OCI-M1 (cell line): ENCODE measurements around the gene SIGLEC10.
"Not testable (repeated sequence)": the region's sequence is repeated elsewhere in the genome, so short reads cannot be mapped to it uniquely, and the experiment has no call there.

Source experiments
- DNase-seq: peaks from one replicate; lab custom pipeline; 2025; lab: John Stamatoyannopoulos, UW

Gene SIGLEC10

GRCh38 chr19:51440052-51440451 lies 22.6 kb upstream of the SIGLEC10 start:
- no peak for DNase-seq

- peak; percentile 39 for DNase-seq
Measured at GRCh38 chr19:51439021-51439465, 21.6 kb upstream of the SIGLEC10 start.

DNA sequence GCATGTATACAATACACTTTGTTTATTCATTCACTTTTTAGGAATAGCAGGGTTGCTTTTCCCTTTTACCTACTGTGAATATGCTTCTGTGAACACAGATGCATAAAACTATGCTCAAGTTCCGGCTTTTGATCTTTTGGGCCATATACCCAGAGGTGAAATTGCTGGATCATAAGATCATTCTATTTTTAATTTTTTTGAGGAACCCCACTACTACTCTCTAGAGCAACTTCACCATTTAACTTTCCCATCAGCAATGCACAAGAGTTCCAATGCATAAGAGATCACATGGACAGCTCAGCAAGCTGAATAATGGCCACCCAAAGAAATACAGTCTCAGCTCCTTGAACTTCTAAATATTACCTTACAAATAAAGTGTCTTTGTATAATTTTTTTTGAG lies 17.0 kb upstream of the SIGLEC10 start:
- no peak for DNase-seq

DNA sequence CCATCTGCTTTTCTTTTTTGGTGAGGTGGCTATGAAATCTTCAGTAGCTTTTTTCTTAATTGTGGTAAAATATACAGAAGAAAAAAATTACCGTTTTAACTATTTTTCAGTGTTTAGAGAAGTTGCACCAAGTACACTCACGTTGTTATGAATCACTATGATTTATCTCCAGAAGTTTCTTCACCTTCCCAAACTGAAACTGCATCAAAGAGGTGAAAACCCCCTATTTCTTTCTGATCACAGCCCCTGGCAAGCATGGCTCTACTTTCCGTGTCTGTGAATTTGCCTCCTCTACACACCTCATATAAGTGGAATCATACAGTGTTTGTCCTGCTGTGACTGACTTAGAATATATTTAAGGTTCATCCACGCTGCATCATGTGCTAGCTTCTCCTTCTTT lies 15.6 kb upstream of the SIGLEC10 start:
- no peak for DNase-seq

DNA sequence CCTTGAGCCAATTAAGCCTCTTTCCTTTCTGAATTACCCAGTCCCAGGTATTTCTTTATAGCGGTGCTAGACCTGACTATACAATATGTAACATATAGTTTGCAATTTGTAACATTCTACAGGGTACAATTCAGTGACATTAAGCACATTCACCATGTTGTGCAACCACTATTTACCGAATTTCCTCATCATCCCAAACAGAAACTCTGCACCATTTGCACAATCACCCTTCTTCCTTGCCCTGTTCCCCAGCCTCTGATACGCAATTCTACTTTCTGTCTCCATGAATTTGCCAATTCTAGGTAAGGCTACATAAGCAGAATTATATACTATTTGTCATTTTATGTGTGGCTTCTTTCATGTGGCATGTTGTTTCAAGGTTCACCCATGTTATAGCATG lies 13.7 kb upstream of the SIGLEC10 start:
- no peak for DNase-seq

DNA sequence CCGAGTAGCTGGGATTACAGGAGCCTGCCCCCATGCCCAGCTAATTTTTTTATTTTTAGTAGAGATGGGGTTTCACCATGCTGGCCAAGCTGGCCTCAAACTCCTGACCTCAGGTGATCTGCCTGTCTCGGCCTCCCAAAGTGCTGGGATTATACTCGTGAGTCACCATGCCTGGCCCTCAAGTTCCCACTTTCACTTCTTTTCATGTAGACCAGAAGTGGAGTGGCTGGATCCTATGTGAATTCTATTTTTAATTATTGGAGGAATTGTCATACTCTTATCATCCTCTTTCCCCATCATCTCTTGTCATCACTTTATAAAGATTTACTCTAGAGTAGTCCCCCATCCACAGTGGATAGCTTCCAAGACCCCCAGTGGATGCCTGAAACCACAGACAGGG lies 12.8 kb upstream of the SIGLEC10 start:
- DNase-seq, result no peak

DNA sequence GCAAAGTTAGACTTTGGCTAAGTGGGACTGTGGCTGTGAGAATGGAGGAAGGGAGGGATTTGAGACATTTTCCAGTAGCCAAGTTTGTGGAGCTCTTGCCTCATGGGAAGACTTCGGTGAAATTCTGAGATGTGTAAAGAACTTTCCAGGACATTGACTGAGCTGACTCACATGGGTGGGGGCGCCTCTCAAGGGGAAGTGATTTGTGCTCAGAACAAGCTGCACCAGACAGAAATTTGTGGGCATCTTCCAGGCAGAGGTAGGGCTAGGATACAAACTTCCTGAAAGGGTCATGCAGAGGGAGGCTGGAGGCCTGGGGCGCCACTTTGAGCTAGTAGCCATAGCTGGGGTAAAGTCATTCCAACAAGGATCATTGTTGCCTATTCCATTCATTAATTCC lies 9.8 kb upstream of the SIGLEC10 start:
- DNase-seq, result no peak

DNA sequence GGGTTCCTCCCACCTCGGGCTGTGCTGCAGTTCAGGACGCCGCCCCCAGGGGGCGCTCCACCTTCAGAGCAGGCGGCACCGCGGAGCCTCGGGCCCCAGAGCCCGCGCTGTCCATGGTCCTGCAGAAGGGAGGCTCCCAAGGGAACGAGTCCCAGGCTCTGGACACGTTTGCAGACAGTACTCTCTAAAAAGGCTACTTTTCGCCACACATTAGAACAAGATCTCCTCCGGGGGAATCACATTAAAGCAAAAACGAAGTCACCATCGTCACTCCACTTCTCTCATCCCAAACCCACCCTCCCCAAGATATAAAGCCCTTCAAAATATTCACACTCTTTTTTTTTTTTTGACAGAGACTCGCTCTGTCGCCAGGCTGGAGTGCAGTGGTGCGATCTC lies 4.6 kb upstream of the SIGLEC10 start:
- DNase-seq, result peak; percentile 96

DNA sequence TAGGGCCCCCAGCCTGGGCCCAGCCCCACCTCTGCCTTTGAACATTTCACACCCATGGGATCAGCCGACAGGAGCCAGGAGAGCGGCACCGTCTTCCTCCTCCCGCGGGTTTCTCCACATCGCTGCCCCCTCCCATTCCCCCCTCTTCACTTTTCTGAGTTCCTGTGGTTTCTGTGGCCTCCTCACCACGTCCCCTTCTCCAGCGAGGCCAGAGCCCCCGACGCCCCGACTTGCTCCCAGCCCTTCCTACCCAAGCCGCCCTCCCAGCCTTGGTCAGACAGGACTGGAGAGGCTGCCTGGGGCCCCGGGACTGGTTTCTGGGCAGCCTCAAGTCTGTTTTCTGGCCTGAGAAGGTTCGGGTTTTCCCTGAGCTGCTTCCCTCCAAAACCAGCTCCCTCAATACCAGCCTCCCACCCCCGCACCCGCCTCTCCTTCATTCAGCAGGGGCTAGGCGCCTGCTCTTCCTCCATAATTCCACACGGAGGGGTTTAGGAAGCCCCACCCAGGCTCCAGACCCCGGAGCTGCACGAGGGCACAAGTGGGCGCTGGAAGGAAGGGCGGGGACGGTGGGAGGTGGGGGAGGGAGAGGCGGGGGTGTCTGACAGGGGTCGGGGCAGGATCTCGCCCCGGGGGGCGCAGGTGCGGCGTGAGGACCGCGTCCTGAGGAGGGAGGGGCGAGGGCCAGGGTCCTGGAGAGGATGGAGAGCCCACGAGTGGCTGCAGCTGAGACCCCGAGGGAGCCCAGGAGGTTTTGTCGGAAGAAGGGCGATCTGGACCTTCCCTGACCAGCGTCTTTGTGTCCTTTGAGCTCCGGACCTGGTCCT lies 4.0 kb upstream of the SIGLEC10 start:
- DNase-seq, result no peak

- DNase-seq, result not testable (repeated sequence)
Measured at GRCh38 chr19:51420511-51420910, 3.1 kb upstream of the SIGLEC10 start.

DNA sequence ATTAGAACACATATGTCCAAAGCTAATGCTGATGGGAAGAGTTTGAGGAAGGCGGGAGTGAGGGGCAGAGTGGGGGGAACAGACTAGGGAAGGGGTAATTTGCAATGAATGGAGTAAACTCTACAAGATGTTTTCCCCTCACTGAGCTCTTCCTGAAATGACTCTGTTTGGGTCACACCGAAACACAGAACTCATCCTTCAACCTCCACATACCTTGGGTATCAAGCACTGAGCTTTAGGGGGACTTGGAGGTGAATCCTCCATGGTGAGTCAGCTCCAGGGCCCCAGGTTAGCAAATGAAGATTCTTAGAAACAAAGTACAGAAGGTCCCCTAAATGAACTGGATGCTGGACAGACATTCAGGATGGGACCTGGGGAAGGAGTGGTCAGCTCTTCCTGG lies 1.3 kb upstream of the SIGLEC10 start:
- DNase-seq, result no peak

DNA sequence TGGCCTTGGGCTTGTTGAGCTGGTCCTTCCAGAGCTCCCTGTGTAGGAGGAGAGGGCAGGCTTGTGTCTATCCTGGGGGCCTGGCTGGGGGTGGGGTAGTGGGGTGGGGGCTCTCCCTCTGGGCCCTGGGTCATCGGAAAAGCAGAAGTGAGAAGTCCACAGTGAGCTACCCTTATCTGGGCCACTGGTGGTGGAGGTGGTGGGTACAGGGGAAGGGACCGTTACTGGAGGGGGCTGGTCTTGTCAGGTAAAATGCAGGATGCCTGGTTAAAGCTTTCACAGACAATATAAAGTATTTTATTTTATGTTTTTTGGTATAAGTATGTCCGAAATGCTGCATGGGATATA lies 342 bp upstream of the SIGLEC10 start:
- peak; percentile 92 for DNase-seq

DNA sequence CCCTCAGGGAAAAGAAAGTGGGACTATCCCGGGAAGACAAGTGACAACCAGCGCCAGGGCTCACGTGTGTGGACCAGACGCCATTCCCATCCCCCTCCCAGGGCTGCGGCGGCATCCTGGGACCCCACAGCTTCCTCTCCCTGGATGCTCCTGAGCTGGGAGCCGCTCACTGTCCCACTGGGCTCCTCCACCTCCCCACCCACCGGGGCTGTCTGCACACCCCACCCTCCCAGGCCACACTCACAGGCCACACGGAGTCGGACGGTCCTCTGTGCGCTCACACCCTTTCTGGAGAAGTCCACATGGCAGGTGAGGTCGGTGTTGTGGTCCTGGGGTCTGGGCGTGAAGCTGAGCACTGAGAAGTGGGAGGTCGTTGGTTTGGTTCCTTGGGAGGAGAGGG lies 1.0 kb downstream of the SIGLEC10 start:
- DNase-seq, result not testable (repeated sequence)

DNA sequence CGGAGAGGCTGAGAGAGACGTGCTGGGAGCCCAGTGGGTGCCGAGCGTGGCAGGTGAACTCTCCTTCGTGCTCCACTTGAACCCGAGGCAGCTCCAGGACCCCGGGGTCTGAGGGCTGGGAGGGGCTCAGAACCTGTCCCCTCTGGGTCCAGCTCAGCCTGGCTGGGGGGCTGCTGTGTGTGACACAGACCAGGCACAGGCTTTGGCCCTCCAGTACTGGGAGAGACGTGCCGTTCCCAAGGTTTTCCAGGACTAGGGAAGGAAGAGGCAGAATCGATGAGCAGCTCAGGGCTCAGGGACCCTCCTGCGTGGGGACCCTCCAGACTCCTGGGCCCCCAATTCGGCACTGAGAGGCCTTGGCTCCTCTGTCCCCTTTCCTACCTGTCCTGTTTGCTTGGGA lies 2.3 kb downstream of the SIGLEC10 start:
- DNase-seq, result no peak

- DNase-seq, result no peak
Measured at GRCh38 chr19:51410950-51411748, 6.3 kb downstream of the SIGLEC10 start.

GRCh38 chr19:51407511-51408131 lies 9.8 kb downstream of the SIGLEC10 start:
- DNase-seq, result peak; percentile 83

GRCh38 chr19:51402117-51402516 lies 15.3 kb downstream of the SIGLEC10 start:
- DNase-seq, result no peak

- DNase-seq, result not testable (repeated sequence)
Measured at GRCh38 chr19:51399936-51400335, 17.5 kb downstream of the SIGLEC10 start.

DNA sequence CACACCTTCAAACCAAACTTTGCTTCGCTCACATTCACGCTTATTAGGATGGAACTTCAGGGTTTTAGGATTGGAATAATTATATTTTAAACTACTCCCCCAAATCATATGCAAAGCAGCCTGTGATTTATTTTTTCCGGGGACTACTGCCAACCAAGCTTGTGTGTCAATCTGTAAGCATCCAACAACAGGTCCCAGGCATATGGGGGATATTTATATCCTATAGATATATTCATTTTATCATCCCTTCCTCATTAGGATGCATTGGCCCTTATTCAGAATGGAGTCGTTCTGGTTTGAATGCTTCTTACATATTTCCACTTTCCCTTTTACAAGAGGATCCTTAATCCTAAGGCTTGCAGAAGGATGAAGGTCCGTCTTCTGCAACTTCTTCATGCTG lies 18.2 kb downstream of the SIGLEC10 start:
- DNase-seq, result no peak

- peak; percentile 74 for DNase-seq
Measured at GRCh38 chr19:51398096-51398704, 19.2 kb downstream of the SIGLEC10 start.

- not testable (repeated sequence) for DNase-seq
Measured at GRCh38 chr19:51397453-51397852, 20.0 kb downstream of the SIGLEC10 start.

DNA sequence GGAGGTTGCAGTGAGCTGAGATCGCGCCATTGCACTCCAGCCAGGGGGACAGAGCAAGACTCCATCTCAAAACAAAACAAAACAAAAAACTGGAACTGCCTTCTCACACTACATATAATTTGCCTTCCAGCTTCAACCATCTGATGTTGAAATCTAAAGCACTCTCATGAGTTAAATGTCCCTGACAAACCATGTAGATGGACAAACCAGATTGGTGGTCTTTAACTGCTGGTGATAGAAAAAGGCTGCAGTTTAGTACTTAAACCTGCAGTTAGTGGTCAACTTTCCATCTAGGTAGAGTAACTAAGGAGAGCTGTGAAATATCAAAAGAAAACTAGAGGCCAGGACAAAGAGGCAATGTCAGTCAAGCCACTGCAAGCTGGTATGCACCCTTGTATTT lies 21.3 kb downstream of the SIGLEC10 start:
- no peak for DNase-seq
